HG02642 (cell line): ENCODE results near the gene SEL1L3.
"Not testable (repeated sequence)": the region's sequence is repeated elsewhere in the genome, so short reads cannot be mapped to it uniquely, and the experiment has no call there.

ENCODE experiments used
- ATAC-seq: cut with Tn5 transposase; IDR thresholded peaks from one replicate; pipeline ENCODE4 v1.9.1; 2021; ENCODE audit warnings: mild to moderate bottlenecking; ENCODE audit not compliant: unreplicated experiment, poor library complexity

SEL1L3 gene

DNA sequence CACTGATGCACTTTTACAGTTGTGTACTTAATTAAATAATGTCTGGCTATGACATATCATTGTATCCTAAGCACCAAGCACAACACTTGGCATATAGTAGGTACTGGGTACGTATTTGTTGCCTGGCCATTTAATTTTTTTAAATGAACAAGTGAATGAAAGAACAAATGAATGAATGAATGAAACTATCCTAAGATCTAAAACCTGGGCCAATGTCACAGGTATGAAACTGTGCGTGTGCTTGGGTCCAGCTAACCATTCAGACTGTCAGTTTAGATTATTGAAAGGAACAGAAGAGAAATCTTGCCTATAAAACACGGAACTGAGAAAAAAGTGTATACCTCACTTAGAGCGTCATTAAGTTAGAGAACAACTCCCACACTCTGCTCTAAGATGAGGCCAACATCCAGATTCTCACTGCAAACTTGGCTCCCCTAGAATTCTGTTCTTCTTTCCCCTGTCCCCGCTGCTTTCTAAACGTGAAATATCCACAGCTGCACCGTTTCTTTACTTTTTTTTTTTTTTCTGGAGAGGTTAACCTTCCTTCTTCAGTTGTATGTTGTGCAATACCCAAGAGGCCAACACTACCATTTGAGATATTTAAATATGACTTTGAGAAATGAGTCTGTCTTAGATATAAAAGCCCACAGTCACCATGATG is 17.3 kb upstream of the SEL1L3 start:
- ATAC-seq, result peak; percentile 53

GRCh38 chr4:25879587-25879986 is 16.8 kb upstream of the SEL1L3 start:
- no peak for ATAC-seq

GRCh38 chr4:25879091-25879584 is 16.4 kb upstream of the SEL1L3 start:
- no peak for ATAC-seq

GRCh38 chr4:25878676-25879075 is 15.9 kb upstream of the SEL1L3 start:
- ATAC-seq, result no peak

DNA sequence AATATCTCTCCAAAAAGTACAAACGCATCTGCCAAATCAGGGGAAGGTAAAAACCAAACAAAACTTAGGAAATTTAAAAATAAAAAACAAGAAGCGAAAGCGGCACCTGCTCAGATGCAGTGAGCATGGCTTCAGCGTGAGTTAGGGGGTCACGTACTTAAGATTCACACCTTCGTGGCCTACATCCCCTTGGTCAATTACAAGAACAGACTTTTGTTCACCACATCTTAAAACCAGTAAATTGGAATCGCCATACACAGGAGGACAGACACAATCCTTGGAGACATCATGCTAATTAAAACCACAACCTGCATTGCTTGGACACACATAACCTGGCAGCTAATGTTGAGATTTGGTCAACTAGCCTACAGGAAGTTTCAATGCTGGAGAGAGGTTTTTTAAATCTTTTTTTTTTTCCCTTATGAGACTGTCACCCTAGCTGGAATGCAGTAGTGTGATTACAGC is 12.5 kb upstream of the SEL1L3 start:
- ATAC-seq, result peak; percentile 48

GRCh38 chr4:25874655-25875054 is 11.9 kb upstream of the SEL1L3 start:
- peak; percentile 42 for ATAC-seq

DNA sequence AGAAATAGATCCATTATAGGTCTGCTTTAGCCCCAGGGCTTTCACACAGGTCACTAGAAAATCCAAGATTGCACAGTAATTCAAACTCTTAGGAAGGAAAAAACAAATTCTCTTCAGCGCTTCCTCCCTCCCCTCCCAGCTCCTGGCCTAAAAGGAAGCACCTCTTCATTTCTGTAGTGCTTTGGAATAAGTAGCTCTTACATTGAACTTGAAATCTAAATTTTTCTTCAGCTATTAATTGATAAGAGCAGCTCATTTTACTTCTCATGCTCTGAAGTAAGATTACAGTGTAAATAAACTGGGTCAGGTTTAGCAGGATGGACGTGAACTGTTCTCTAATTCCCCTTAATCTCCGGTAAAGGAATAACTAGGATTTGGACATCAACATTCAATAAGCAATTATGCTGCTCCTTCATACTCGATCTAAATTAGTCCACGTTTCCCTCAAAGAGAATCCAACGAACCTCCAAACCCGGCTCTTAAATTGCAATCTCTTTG is 10.9 kb upstream of the SEL1L3 start:
- no peak for ATAC-seq

- no peak for ATAC-seq
These were observed 10.3 kb upstream of the SEL1L3 start for GRCh38 chr4:25872851-25873631.

GRCh38 chr4:25870081-25870480 is 7.3 kb upstream of the SEL1L3 start:
- peak; percentile 65 for ATAC-seq

DNA sequence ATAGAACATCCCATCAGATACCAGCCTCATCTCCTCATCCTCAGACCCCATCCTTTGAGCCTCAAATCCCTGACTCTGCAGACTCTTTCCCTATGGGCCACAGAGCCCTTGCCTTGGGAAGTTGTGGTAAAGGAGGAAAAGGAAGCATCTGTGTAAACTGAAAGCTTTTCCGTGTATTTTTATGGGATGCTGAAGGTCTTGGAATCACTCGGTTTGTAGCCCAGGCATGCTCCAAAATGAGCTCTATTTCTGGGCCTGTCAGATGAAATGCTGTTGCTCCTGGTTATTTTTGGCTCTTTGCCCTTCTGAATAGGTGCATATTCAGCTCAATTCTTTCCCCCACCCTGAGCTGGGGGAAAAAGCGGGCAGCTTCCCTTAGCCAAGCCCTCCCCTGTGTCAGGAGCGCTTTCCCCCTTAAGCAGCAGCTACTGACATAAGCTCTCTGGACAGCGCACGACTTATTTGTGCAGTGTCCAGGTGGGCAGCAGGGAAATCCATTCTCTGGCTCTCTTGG is 5.0 kb upstream of the SEL1L3 start:
- ATAC-seq, result no peak

DNA sequence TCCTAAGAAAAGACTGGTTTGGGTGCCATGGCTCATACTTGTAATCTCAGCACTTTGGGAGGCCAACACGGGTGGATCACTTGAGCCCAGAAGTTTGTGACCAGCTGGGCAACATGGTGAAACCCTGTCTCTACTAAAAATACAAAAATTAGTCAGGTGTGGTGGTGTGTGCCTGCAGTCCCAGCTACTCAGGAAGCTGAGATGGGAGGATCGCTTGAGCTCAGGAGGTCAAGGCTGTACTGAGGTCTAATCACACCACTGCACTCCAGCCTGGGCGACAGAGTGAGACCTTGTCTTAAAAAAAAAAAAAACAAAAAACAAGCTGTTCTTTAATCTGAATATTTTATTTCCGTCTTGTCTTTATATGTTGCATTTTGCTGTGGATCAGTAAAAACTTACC is 3.6 kb upstream of the SEL1L3 start:
- not testable (repeated sequence) for ATAC-seq

GRCh38 chr4:25865586-25865985 is 2.8 kb upstream of the SEL1L3 start:
- ATAC-seq, result no peak

GRCh38 chr4:25863831-25864418 is 1.1 kb upstream of the SEL1L3 start:
- ATAC-seq, result no peak

GRCh38 chr4:25863347-25863784 is 578 bp upstream of the SEL1L3 start:
- ATAC-seq, result no peak

GRCh38 chr4:25861951-25862410 is 807 bp downstream of the SEL1L3 start:
- peak; percentile 9 for ATAC-seq

GRCh38 chr4:25861280-25861950 is 1.4 kb downstream of the SEL1L3 start:
- ATAC-seq, result no peak

- ATAC-seq, result no peak
These were observed 2.1 kb downstream of the SEL1L3 start for GRCh38 chr4:25860586-25861279.

DNA sequence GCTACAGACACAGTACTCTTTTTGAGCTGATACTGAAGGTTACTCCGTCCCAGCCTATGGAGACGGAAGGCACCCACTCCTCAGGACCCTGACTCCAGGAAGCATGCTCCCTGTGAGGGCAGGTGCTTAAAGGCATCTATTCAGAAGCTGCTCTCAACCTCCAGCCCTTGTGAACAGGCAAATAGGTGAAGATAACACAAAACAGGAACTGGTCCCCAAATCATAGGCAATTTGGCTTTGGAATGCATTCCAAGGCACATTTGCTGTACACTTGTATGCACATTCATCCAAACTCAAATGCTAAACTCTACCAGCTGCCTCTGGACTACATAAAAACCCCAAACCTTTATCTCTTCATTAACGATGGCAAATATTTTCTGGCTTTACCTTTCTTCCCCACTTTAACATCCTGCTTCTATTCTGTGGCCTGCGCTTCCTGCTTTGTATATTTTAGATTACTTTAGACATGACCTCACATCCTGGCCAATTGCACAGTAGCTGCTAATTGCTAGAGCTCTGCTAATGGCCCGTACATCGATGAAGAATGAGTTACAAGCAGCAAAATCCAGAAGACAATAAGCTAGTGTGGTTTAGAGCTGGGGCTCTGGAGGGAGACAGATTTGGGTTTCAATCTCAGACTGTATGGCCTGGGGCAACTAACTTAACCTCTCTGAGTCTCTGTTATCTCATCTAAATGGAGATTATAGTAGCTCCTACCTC is 3.2 kb downstream of the SEL1L3 start:
- peak; percentile 47 for ATAC-seq

DNA sequence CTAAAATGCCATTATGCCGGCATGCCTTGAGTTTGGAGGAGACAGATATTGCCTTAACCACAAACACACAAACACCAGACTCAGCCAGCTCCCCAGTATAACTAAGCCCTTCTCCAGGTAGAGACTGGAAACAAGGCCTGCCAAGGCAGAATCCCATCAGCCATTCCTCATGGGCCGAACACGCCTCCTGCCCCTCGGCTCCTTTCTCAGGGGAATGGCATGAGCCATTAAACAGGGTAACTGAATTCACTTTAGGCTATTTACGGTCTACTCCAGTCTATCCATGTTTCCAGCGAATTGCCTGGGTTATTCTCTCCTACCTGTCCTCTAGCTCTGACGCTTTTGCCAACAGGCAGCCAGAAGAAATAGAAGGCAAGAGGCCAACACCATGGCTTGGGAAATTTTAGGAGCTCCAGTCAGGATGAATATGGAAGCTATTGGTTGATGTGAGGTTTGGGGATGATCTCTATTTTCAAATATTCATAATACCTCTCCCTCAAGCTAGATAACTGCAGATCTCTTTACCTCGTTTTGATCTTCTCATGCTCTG is 4.9 kb downstream of the SEL1L3 start:
- no peak for ATAC-seq
